ENCODE data around the gene CCR7. TPM values are rescaled to one million over a fixed set of nuclear protein-coding genes. Genes with fewer than 3 reads are reported as not detected.

Gene CCR7
- total and polyA plus RNA-seq, 2 of the 13 experiments (the other 11 are each of a cell fraction or from before 2014, with no cell fraction given): 0.04 to 0.53 TPM

DNA sequence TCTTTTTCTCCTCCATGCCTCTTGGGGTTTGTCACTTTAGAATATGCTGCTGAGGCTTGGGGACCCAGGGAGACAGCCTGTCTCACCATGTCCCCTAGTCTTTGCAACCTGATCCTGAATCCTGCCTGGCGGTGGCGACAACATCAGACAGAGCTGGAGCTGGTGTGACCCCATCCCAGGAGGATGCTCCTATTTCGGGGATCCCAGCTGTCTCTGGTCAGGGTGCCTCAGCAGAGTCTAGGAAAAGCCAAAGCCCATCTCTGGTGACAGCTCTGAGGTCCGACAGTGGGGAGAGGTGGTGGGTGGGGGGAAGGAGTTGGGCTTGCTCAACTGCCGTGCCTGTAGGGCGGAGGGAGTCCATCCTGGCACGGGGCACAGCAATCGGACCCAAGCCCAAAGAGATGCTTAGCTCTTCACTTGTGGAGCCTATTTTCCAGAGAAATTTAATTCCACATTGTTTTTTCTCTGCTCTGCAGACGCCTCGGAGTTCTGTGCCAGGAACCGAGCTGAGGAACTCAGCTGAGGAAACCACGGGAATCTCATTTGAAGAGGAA, 53.5 kb downstream of the CCR7 start (continued):
- TF ChIP-seq, protein P1, sequence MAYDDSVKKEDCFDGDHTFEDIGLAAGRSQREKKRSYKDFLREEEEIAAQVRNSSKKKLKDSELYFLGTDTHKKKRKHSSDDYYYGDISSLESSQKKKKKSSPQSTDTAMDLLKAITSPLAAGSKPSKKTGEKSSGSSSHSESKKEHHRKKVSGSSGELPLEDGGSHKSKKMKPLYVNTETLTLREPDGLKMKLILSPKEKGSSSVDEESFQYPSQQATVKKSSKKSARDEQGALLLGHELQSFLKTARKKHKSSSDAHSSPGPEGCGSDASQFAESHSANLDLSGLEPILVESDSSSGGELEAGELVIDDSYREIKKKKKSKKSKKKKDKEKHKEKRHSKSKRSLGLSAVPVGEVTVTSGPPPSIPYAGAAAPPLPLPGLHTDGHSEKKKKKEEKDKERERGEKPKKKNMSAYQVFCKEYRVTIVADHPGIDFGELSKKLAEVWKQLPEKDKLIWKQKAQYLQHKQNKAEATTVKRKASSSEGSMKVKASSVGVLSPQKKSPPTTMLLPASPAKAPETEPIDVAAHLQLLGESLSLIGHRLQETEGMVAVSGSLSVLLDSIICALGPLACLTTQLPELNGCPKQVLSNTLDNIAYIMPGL (CRISPR knock-in tag; IDR thresholded peaks at IDR 0.05; ENCODE audit: borderline replicate concordance in 1 of 2, low read depth in 1 of 2): peak in 1 of 2 experiments; percentile 7; a peak in 1 of 4 replicates
- TF ChIP-seq ZNF75D (CRISPR knock-in tag; IDR thresholded peaks at IDR 0.05; ENCODE audit: borderline replicate concordance) (0 out of 2 replicates have a peak, but pooled peaks have one; percentile 37), ZNF296 (CRISPR knock-in tag; conservative IDR thresholded peaks at IDR 0.05) (0 out of 2 replicates have a peak, but pooled peaks have one; percentile 8), ZNF768 (CRISPR knock-in tag; IDR thresholded peaks at IDR 0.05) (0 out of 2 replicates have a peak, but pooled peaks have one; percentile 25)

DNA sequence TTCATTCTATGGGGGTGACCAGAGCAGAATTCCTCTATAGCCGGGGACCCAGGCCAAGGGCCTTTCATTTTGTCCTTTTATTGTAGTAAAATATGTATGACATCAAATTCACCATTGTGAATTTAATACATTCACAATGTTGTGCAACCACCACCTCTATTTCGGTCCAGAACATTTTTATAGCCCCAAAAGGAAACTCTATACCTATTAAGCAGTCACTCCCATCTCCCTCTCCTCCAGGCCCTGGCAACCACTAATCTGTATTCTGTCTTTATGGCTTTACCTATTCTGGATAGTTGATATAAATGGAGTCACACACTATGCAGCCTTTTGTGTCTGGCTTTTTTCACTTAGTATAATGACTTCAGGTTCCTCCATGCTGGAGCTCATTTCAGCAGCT, 54.1 kb downstream of the CCR7 start:
- FAIRE-seq (no peak), ATAC-seq (no peak), DNase-seq (ENCODE audit: low spot score) (no peak)
- Histone ChIP-seq H3K9me3 (ENCODE audit: low read length) (no peaks in the 10 kb centered on the region), H3K9ac (ENCODE audit: insufficient read depth, low read depth, low read length) (no peak overlapping the region), H3K4me3 (replicated peaks in 1 of 3; ENCODE audit: insufficient read depth in 1 of 3, low read depth in 2 of 3, low read length in 3 of 3) (no peak overlapping the region), H4K20me1 (ENCODE audit: insufficient read depth, low read length) (no peaks in the 10 kb centered on the region), H3K4me2 (ENCODE audit: low read depth, low read length) (no peak overlapping the region), H2AFZ (ENCODE audit: low read length) (no peak overlapping the region), H3K79me2 (ENCODE audit: insufficient read depth, low read length) (no peaks in the 10 kb centered on the region), H3K27ac (ENCODE audit: extremely low read length, insufficient read depth, low read length) (no peak overlapping the region), H3K4me1 (ENCODE audit: insufficient read depth, low read length) (peaks cover 55% of the 10 kb centered on the region), H3K36me3 (replicated peaks in 1 of 2; ENCODE audit: control insufficient read depth in 1 of 2, insufficient read depth in 2 of 2, low read length in 2 of 2) (no peaks in the 10 kb centered on the region), H3K27me3 (ENCODE audit: control insufficient read depth in 1 of 2, insufficient read depth in 2 of 2, low read length in 2 of 2) (peaks cover 0 to 8% of the 10 kb centered on the region in 2 experiments; a peak in 3 of 5 replicates)
- intact Hi-C loops (cut with micrococcal nuclease; ENCODE audit: unreplicated experiment): no loop called here
- BruUV-seq (replicated peaks): no TSS peak
- ChIA-PET POLR2A (interaction anchor here (1.1 to 1.5 kb wide), 5 partner anchors 12 to 63 kb away, joined by 3 to 6 read pairs (median 4); no protein-coding TSS in a partner anchor), CTCF (ENCODE audit: low intra/inter-chr PET ratio, low total read pairs) (no interaction called here)
- in situ Hi-C loops (cut with HindIII; ENCODE audit: extremely low pct_ligation_motif_present, low pct_unique_long_range_greater_than_20kb): no loop called here
- 84% methylated on average over 2 of the region's 2 CpGs for WGBS (ENCODE audit: low lambda C conversion rate)
- TF ChIP-seq CC2D1A (CRISPR knock-in tag; IDR thresholded peaks at IDR 0.05) (0 out of 2 replicates have a peak, but pooled peaks have one; percentile 5), ZFY (CRISPR knock-in tag; IDR thresholded peaks at IDR 0.05) (no peak), CEBPB (IDR thresholded peaks at IDR 0.05; ENCODE audit: borderline replicate concordance, low read depth, low read length) (0 out of 2 replicates have a peak, but pooled peaks have one; percentile 31), TGIF2 (CRISPR knock-in tag; IDR thresholded peaks at IDR 0.05) (no peak), PAF1 (CRISPR knock-in tag; IDR thresholded peaks at IDR 0.05) (no peak), ZNF264 (CRISPR knock-in tag; IDR thresholded peaks at IDR 0.05) (no peak), SIX1 (CRISPR knock-in tag; IDR thresholded peaks at IDR 0.05; ENCODE audit: borderline replicate concordance) (no peak), IRX3 (CRISPR knock-in tag; IDR thresholded peaks at IDR 0.05; ENCODE audit: borderline replicate concordance, low read depth) (no peak), MEF2D (CRISPR knock-in tag; IDR thresholded peaks at IDR 0.05) (no peak), DNMT1 (CRISPR knock-in tag; IDR thresholded peaks at IDR 0.05) (no peak), ZBTB3 (CRISPR knock-in tag; IDR thresholded peaks at IDR 0.05; ENCODE audit: borderline replicate concordance, low read depth) (no peak), KDM3A (CRISPR knock-in tag; IDR thresholded peaks at IDR 0.05; ENCODE audit: low read depth) (no peak), ZSCAN20 (CRISPR knock-in tag; IDR thresholded peaks at IDR 0.05; ENCODE audit: borderline replicate concordance) (no peak), MBNL3 (CRISPR knock-in tag; conservative IDR thresholded peaks at IDR 0.05) (no peak)
- TF ChIP-seq, protein P2, sequence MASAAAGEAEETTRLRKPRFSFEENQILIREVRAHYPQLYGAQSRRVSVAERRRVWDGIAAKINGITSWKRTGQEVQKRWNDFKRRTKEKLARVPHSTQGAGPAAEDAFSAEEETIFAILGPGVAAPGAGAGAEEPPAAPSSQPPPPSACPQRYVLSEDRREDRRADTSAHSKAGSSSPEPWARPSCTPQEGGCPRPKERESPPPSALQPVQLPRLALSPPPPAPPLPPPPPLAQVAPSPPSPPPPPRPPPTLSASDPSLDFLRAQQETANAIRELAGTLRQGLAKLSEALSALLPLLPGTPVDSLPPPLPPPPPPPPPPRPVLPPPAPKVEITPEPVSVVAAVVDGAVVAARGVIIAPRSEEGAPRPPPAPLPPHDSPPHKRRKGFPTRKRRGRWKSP (CRISPR knock-in tag; IDR thresholded peaks at IDR 0.05): no peak
- TF ChIP-seq, protein P3, sequence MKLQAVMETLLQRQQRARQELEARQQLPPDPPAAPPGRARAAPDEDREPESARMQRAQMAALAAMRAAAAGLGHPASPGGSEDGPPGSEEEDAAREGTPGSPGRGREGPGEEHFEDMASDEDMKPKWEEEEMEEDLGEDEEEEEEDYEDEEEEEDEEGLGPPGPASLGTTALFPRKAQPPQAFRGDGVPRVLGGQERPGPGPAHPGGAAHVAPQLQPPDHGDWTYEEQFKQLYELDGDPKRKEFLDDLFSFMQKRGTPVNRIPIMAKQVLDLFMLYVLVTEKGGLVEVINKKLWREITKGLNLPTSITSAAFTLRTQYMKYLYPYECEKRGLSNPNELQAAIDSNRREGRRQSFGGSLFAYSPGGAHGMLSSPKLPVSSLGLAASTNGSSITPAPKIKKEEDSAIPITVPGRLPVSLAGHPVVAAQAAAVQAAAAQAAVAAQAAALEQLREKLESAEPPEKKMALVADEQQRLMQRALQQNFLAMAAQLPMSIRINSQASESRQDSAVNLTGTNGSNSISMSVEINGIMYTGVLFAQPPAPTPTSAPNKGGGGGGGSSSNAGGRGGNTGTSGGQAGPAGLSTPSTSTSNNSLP (IDR thresholded peaks at IDR 0.05; ENCODE audit: low read depth, low read length): no peak
